ENCODE measurements around the gene EHBP1L1.

The EHBP1L1 gene

DNA sequence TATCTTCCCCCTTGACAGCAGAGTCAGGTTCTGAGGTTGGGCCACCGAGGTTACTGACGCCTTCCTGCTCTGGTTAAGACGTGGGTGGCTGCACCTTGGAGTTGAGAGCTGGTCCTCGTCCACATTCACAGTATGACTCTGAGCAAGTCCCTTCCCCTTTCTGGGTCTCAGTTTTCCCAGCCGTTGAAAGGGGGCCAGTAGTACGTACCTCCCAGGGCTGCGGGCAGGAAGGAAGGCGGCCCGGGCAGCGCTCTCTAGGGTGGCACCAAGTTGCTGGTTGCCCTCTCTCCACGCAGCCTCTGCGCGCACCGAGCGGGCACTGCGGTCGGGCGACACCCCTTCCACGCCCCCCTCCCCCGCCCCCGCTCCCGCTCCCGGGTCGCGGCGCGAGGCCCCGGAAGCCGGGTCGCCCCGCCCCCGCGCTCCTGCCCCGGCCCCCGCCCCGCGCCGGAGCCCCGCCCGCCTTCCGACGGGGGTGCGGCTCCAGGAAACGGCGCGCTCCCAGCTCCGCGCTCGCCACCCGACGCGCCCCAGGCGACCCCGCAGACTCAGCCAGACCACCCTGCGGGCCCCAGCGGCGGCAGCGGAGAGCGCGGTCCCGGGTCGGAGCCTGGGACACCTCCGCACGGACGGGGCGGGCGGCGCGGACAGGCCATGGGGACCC lies at the start of gene EHBP1L1:
EHBP1L1 (plus strand) TSS at position 486 of the 664 bp plus-strand sequence. CDS start 250 bp downstream, outside the sequence.
- DNase-seq: peak; percentile 83

DNA sequence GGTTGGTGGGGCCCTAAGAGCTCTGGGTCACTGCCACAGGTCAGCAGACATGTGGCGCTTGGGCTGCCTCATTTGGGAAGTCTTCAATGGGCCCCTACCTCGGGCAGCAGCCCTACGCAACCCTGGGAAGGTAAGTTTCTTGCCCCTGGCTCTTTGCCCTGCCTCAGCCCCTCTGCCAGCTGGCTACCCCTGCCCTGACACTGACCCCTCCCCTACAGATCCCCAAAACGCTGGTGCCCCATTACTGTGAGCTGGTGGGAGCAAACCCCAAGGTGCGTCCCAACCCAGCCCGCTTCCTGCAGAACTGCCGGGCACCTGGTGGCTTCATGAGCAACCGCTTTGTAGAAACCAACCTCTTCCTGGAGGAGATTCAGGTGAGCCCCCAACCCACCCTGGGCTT lies 49.1 kb upstream of the EHBP1L1 start:
- no peak for DNase-seq

DNA sequence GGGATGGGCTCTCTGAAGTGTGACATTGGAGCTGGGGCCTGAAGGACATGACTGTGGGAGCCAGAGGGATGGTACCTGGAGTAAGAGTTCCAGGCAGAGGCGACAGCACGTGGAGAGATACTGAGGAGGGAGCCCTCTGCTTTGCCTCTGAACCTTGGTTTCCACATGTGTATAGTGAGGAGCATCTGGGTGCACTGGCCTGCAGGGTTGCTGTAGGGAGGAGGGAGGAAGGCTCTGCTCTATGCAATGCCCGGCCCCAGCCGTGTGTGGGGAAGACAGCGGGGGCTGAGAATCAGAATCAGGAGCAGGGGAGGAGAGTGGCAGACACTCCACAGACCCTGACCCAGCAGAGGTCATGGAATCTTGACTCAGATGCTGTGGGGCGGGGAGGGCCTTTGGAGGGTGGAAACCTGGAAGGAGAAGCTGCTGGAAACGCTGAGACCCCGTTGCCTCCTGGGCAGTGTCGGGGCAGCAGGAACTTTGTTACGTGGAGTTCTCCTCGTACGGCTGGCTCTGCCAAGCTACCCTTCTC lies 47.0 kb upstream of the EHBP1L1 start:
- DNase-seq: no peak

DNA sequence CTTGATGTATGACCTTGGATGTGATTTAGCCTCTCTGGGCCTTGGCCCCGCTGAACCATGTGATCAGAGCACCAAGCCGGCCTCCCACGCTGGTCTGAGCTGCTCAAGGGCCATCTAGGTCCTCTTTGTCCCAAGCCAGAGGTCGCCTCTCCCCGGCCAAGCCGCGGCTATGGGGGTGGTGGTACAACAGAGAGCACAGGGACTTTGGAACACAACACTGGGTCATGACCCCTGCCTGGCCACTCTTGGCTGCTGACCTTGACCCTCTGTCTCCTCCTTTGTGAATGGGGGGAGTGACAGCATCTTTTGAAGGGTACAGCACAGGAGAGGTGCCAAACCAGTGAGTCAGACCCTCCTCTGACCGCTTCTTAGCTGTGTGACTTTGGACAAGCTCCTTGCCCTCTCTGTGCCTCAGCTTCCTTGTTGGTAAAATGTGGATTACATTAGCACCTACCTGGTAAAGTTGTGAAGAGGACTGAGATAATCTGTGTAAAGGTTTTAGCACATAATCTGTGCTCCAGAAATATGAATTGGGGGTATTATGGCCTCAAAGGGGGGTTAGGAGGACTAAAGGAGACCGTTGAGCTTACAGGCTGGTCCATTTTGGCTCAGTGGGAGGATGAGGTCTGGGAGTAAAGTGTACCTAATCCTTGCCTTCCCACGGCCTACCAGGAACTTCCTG lies 46.2 kb upstream of the EHBP1L1 start:
- DNase-seq: no peak

DNA sequence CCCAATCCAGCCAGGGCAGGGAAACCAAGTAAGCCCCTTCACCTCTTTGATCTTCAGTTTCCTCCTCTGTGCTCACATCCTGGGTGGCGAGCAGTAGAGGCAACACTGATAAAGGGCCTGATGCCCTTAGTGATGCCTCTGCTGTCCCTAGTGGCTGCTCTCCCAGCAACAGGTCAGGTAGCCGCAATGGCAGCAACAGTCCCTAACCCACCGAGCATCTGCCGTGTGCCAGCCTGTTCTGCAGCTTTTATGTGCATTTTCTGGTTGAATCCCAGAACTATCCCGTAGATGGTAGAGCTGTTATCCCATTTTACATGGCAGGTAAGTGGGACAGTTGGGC lies 45.7 kb upstream of the EHBP1L1 start:
- DNase-seq: no peak

DNA sequence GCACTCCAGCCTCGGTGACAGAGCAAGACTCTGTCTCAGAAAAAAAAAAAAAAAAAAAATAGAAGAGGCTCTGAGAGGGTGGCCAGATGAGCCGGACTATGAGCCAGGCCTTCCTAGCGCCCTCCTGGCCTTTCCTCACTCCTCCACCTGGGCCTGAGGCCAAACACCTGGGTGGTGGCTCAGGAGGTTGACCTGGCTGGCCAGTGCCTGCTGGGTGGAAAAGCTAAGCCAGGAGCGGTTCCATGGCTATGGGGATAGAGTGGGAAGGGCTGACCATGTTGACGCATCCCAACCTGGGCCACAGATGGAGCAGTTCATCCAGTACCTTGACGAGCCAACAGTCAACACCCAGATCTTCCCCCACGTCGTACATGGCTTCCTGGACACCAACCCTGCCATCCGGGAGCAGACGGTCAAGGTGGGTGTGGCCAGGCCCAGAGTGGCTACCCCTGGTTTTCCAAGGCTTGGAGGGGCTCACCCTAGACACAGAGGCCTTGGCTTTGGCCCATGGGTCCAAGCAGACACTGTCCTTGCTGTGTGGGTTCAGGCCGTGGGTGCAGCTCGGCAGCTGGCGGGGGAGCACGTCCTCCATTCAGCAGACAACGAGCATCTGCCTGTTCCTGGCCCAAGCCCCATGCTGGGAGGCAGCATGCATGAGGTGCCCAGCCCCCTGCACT lies 43.3 kb upstream of the EHBP1L1 start:
- DNase-seq: no peak

DNA sequence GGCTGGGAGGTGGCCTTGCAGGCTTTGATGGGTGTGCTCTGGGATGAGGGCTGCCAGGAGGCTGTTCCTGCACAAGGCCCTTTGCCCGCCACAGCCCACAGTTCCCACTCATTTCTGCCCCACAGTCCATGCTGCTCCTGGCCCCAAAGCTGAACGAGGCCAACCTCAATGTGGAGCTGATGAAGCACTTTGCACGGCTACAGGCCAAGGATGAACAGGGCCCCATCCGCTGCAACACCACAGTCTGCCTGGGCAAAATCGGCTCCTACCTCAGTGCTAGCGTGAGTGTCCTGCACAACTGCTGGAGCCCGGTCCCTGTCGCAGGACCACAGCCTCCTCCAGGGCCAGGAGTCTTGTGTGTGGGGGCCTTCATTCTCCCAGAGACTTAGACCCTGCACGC lies 40.8 kb upstream of the EHBP1L1 start:
- no peak for DNase-seq

DNA sequence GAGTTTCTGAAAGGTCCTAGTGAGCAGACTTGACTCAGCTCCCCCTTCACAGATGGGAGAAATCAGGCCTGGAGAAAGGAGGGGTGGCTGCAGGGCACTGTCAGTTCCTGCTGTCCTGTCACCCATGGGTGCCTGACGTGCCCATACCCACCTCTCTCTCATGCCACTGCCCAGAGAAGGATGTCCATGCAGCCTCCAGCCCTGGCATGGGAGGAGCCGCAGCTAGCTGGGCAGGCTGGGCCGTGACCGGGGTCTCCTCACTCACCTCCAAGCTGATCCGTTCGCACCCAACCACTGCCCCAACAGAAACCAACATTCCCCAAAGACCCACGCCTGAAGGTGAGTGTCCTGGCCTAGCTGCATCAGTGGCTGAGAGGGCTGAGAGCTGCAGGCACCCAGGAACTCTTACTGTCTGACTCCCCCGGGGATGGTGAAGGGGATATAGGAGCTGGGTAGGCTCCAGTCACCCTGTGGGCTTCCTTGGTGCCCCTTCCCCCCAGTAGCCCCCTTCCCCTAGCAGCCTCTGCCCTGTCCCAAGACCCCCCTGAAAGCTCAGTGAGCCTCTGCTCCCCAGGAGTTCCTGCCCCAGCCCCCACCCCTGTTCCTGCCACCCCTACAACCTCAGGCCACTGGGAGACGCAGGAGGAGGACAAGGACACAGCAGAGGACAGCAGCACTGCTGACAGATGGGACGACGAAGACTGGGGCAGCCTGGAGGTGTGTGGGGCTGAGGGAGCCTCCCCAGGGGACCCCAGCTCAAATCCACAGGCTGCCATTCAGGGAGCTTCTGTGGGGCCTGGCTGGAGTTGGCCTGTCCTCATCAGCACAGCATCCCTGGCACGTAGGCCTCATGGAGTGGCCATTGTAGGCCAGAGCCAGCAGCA lies 39.2 kb upstream of the EHBP1L1 start:
- DNase-seq: no peak

DNA sequence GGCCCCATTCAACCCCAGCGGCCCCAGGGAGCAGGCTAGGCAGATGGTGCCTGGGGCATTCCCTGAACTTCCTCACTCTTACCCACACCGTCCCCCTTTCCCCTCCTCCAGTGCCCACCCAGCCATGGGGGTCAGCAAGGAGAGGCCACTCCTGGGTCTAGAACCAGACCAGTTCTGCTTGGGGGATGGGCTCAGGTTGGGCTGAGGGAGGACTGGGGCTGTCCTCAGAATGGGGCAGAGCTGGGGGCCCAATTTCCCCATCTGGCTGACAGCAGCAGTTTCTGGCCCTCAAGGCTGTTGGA lies 38.6 kb upstream of the EHBP1L1 start:
- no peak for DNase-seq

DNA sequence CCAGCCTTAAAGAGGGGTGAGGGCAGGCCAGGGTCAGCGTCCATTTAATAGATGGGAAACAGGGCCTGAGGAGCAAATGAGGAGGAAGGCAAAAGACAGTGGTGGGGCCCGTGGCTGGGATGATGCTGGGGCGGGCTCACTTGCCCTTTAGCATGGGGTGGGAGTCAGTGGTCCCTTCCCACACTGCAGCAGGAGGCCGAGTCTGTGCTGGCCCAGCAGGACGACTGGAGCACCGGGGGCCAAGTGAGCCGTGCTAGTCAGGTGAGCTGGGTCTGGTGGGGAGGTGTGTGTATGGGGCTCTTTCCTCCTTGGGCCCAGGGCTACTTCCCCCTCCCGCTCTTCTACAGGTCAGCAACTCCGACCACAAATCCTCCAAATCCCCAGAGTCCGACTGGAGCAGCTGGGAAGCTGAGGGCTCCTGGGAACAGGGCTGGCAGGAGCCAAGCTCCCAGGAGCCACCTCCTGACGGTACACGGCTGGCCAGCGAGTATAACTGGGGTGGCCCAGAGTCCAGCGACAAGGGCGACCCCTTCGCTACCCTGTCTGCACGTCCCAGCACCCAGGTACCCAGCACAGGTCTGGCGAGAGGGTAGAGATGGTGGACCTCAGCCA lies 38.1 kb upstream of the EHBP1L1 start:
- DNase-seq: no peak

DNA sequence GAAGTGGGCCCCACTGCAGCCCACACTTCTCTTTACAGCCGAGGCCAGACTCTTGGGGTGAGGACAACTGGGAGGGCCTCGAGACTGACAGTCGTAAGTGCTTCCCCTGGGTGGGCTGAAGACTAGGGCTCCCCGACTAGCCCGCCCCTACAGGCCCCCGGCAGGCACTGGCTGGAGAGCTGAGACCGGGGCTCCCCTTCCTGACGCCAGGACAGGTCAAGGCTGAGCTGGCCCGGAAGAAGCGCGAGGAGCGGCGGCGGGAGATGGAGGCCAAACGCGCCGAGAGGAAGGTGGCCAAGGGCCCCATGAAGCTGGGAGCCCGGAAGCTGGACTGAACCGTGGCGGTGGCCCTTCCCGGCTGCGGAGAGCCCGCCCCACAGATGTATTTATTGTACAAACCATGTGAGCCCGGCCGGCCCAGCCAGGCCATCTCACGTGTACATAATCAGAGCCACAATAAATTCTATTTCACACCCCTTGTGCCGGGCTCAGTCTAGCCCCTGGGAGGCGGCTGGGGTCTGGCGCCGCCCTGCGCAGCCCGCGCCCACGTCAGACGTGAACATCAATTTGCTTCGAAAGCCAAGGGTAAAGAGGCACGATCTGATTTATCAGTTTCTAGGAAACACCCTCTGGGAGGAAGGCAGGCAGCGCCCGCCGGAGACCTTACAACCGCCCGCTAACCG lies 37.5 kb upstream of the EHBP1L1 start:
- no peak for DNase-seq

DNA sequence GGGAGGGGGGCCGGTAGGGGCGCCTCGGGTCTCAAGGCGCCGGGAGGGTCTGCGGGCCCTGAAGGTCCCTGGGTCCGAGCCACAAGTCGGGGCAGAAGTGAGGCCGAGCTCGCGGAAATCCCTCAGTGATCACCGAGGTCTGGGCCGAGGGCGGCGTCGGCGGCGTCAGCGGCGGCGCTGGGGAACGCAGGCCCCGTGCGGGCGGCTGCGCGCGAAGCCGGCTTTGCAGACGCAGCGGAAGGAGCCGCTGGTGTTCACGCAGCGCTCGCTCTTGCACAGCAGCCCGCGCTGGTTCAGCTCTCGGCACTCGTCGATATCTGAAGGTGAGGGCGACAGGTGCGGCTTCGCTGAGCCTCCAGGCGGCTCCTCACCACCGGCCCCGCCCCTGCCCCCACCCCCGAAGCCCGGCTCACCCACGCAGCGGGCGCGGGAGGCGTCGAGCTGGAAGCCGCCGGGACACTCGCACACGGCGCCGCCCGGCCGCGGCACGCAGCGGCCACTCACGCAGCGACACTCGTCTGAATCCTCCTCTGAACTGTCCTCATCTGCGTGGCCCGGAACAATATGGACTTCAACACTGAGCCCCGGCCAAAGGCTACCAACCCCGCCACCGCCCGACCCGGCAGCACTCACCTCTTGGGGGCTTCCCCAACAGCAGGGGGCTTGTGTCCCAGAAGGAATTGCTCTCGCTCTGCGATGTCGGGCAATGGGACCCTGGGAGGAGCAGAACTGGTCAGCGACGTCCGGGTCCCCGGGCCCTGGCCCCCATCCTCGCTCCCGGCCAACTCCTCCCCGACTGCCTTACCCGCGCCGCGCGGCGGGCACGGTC lies 36.7 kb upstream of the EHBP1L1 start:
- no peak for DNase-seq

DNA sequence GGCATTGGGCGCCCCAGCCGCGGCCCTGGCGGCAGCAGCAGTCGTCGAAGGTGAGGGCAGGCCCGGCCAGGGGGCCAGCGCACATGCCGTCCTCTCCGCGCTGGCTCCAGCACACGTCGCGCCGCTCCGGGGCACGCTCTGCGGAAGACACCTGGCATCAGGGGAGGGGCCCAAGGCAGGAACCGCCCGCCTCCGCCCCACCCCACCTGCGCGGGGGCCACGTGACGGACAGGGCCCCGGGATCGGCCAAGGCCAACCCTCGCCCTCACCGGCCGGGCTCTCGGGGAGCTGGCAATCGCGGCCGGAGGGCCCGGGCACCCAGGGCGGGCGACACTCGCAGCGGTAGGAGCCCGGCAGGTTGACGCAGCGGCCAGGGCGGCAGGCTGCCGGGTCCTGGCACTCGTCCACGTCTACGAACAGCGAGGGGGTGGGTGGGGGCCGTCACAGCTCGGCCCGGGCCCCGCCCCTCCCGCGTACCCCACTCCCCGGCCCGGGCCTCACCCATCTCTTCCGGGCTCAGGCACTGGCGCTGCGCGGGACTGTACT lies 36.0 kb upstream of the EHBP1L1 start:
- no peak for DNase-seq

DNA sequence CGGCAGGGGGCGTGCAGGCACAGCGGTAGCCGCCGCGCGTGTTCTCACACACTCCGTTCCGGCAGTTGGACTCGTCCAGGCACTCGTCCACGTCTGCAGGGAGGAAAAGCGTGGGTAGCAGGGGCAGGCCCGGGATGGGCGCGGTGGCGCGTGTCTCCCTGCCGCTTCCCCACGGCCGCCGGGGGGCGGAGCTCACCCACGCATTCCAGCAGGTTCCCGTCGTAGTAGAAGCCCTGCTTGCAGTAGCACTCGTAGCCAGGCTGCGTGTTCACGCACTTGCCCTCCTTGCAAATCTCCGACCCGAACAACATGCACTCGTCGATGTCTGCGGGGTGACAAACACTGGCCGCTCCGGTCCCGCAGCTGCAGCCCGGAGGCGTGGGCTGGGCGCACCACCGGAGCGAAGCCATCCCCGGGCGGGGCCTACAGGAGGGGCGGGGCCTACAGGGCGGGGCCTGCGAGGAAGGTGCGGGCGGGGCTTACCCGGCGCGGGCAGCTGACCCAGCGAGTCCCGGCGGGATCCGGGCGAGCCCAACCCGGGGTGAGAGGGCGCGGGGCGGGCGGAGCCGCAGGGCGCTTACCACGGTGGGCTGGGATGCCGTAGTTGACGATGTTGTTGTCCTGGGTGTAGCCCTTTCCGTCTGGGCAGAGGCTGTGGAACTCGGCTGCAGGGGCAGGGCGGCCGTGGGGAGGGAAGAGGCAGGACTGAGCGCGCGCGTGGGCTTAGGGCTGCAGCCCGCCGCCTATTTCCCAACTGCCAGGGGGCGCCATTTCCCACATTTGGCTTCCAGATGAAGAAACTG lies 35.4 kb upstream of the EHBP1L1 start:
- DNase-seq: peak; percentile 56

DNA sequence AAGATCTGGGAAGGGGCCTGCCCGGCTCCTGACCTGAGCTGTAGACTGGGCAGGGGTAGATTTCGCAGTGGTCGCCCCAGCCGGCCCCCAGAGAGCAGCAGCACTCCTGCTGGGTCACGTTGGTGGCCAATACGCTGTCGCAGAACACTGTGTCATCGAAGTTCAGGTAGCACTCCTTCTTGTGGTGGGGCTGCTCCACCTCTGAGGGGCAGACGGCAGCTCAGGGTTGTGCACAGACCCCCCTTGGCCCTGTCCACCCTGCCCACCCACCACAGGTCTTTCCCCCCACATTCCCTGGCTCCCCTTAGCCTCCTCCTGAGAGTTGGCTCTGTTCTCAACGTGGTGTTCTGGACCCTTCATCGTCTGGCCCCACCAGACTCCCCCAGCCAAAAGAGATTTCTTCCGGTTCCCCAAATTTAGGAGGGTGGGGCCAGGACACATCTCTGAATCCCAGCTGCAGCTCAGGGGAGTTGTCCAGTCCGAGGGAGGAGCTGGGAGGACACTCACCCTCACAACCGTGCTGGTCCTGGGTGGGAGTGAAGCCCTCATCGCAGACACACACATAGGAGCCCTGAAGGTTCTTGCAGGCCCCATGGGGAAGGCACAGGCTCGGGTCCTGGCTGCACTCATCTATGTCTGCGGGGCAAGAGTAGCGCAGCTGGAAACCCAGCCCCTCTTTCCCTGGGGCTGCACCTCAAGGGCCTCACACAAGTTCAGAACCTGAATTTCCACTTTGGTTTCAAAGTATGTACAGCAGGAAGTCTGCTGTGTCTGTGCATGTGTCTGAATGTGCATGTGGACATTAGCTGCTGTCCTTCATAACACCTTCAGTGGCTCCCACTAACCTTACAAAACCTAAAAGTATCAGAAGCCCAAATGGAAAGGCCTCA lies 34.5 kb upstream of the EHBP1L1 start:
- DNase-seq: no peak

DNA sequence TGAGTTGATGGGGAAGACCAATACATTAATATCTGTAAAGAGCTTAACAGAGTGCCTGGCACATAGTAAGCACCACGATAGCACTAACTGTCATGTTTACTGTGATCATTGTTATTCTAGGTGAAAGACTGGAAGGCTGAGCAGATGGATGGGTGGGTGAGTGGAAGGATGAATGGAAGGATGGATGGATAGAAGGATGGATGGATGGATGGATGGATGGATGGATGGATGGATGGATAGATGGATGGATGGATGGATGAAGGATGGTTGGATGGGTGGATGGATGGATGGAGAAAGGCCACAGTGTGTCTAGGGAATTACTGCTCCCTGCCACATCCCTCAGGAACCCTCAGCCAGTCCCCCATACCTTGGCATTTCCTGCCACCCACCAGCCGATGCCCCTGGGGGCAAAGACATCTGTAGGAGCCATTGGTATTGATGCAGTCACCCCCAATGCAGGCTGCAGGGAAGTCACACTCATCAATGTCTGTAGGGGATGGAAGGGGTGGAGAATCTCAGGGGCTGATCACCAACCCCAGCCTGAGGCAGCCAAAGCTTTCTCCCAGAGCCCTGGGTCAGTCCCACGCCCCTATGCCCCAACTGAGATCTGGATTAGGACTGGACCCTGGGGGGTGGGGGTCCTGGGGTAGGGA lies 33.0 kb upstream of the EHBP1L1 start:
- no peak for DNase-seq

DNA sequence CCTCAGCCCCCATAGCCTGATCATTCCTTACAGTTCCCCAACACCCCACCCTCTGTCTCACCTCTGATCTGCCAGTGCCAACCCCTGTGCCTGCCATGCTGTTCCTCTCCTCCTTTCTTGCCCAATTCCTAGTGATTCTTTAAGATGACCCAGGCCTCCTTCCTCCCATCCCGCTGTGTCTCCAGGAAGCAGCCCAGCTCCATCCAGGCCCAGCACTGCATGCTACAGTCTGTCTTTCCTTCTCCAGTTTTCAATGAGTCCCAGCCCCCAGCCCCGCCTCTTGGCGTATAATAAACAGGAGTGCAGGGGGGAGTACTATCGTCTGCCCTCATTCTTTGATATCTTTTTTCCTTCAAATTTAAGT lies 30.0 kb upstream of the EHBP1L1 start:
- no peak for DNase-seq

DNA sequence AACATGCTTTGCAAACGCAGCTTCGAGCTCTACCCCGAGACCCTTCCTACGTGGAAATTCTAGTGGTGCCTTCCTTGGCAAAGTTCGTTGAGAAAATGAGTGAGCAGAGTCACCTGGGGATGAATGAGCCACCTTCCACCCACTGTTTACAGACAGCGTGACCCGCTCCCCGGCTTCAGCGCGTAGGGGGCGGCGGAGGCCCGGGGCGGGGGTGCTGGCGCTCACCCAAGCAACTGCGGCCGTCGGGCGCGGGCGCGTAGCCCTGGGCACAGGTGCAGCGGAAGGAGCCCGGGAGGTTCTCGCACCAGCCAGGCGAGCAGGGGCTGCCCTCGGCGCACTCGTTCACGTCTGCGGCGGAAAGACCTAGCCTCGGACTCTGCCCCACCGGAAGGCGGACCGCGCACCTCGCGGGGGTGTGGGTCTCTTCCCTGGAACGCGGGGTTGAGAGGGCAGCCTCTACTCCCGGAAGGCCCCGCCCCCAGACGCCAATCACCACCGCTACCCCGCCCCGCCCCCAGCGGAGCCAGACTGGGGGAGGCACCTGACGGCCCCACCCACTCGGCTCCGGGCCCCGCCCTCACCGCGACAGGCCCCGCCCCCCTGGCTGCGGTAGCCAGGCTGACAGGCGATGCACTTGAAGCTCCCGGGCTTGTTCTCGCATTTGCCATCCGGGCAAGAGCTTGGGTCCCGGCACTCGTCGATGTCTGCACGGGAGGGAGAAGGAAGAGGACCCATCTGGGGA lies 29.5 kb upstream of the EHBP1L1 start:
- peak; percentile 86 for DNase-seq
